Body of pancreas (tissue), 4 donors: ENCODE measurements around the gene RAPGEF4. TPM values are rescaled to one million over a fixed set of nuclear protein-coding genes. Genes with fewer than 3 reads are reported as not detected.

ENCODE experiments used
- ATAC-seq: fragments of 150-250 bp; one replicate; pipeline ENCODE4 v1.9.1; 2016
- DNase-seq, 4 donors: peaks; one replicate each; pipeline ENCODE4 v3.0.0-alpha.2; 2019
- H3K27ac ChIP-seq, 4 donors: fragments of 200-600 bp; sonication (generic); 1 replicate in 3 of 4; 2 replicates in 1 of 4; pipeline versions ENCODE4 v1.5.1 to v1.6.1; 2016 to 2019; ENCODE audit warnings: mild to moderate bottlenecking in 1 of 4, mixed read lengths in 1 of 4, moderate library complexity in 1 of 4
- H3K27me3 ChIP-seq, 2 donors: fragments of 200-600 bp; sonication (generic); one replicate each; pipeline ENCODE4 v1.6.0; 2016; ENCODE audit warnings: mild to moderate bottlenecking in 1 of 2
- H3K36me3 ChIP-seq, 2 donors: fragments of 200-600 bp; sonication (generic); replicated peaks in 1 of 2; 2 replicates each; pipeline ENCODE4 v1.5.1; 2016; ENCODE audit warnings: low read depth in 2 of 2; ENCODE audit not compliant: insufficient read depth in 1 of 2
- H3K4me1 ChIP-seq: fragments of 200-600 bp; sonication (generic); one replicate; pipeline ENCODE4 v1.6.0; 2016
- H3K4me3 ChIP-seq, 2 donors: fragments of 200-600 bp; sonication (generic); 1 replicate in 1 of 2; 2 replicates in 1 of 2; pipeline ENCODE4 v1.5.1; 2016 to 2019
- H3K9me3 ChIP-seq, 3 donors: fragments of 200-600 bp; sonication (generic); 1 replicate in 2 of 3; 2 replicates in 1 of 3; pipeline ENCODE4 v1.5.1; 2016
- CTCF ChIP-seq, 7 experiments: fragments of 450-650 bp in 4 of 7; fragments of 200-600 bp in 3 of 7; sonication (generic) in 3 of 7; IDR thresholded peaks; one replicate each; pipeline ENCODE4 v1.5.1; 2016 to 2019; ENCODE audit warnings: antibody characterized with exemption in 7 of 7
- POLR2A ChIP-seq, 3 donors: fragments of 450-650 bp; IDR thresholded peaks; one replicate each; pipeline ENCODE4 v1.6.1; 2016; ENCODE audit warnings: antibody characterized with exemption in 3 of 3, mild to moderate bottlenecking in 2 of 3
- WGBS, 2 donors: methylation state at CpG; one replicate each; pipeline ENCODE4 v1.1.5; 2017; 5-methylcytosine and 5-hydroxymethylcytosine counted together
- intact Hi-C: fragments of 100-400 bp; cut with DNase I; formaldehyde crosslinking; loops from one replicate; pipeline ENCODE4 v1.15.1; 2023
- total RNA-seq, 2 donors: library from RNA; depleted of rRNA; stranded (reverse); fragments of >200 nt; gene quantifications; one replicate each; pipeline ENCODE4 v1.1.0, GENCODE V29; 2016

RAPGEF4 gene
- 10 to 100 TPM in 1 of 2 donors, 1 to 10 TPM in 1; 4.7 to 22.4 TPM for total RNA-seq

DNA sequence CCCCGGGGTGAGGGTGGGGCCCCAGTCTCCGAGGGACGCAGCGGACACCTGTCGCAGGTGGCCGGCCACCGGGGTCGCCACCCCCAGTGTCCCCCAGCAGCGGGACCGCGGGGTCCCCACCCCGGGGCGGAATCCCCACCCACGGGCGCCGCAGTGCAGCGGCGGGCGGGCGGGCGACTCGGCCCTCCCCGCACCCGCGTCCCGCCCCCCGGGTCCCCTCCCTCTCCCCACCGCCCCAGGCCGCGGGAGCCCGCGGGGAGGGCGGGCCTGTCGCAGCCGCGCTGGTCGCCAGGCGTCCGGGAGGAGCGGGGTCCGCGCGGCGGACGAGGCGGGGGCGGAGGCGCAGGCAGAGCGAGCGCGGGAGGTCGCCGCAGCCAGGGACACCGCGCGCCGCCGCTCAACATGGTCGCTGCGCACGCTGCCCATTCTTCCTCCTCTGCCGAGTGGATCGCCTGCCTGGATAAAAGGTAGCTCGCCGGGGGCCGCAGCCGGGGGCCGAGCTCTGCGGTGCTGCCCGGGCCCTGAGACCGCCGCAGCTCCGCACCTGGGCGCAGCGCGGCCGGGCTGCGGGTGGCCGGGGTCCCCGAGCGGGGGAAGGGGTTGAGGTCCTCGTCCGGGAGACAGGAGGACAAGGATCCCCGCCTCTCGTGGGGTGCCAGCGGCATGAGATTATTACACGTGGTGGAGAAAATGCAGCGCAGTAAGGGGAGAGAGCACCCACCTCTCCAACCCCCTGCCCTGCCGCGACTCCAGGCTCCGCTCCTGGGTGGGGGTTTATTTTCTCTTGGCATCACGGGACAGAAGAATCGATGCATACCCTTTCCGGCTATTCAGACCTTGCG is at the start of gene RAPGEF4:
Gene RAPGEF4, plus strand, starts transcription at position 264 of the 842 bp plus-strand sequence. Its CDS starts 139 bp downstream, at position 403.
- WGBS, 2 donors: 1 to 2% methylated on average over 22 to 50 of the region's 95 CpGs
- Histone ChIP-seq H3K27me3 (peaks cover 0 to 12% of the 10 kb centered on the region in 2 donors), H3K4me3 (peak within 1 kb of the TSS; percentile 35 to 38), H3K4me1 (peaks cover 18% of the 10 kb centered on the region), H3K27ac (no peak within 1 kb of the TSS), H3K36me3 (no peaks in the 10 kb centered on the region), H3K9me3 (no peaks in the 10 kb centered on the region)
- DNase-seq (peak in 2 of 4 donors; percentile 13 to 28), ATAC-seq (peak; percentile 68)
- intact Hi-C loops: no loop called here
- no peak for TF ChIP-seq CTCF (IDR thresholded peaks at IDR 0.05)
- no peak for TF ChIP-seq POLR2A (IDR thresholded peaks at IDR 0.05)

DNA sequence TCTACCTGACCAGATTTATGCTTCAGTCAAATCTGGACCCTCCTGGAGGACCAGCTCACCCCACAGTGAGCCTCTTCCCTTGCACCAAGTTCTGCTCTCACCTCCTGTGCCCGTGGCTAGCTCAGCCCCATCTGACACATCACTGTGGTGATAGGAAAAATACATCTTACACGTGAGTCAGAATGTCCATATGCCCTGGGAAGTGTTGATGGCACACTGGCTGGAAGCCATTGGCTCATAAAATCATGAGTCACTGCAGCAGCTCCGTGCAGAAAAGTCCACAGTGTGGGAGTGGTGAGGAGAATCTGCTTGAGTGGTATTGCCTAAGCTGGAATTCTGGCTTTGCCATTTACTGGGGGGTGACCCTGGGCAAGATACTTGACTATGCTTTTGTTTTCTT is 42.6 kb upstream of the RAPGEF4 start:
- 12 to 16% methylated on average over 3 of the region's 3 CpGs for WGBS, 2 donors
- TF ChIP-seq CTCF (IDR thresholded peaks at IDR 0.05): no peak
- TF ChIP-seq POLR2A (IDR thresholded peaks at IDR 0.05): no peak

GRCh38 chr2:172693529-172694455 is 41.9 kb upstream of the RAPGEF4 start:
- 54 to 55% methylated on average over 8 of the region's 8 CpGs for WGBS, 2 donors
- H3K36me3 ChIP-seq: no peaks in the 10 kb centered on the region
- H3K4me1 ChIP-seq: no peaks in the 10 kb centered on the region
- no peak overlapping the region for H3K27ac ChIP-seq
- intact Hi-C loops: no loop called here
- peaks cover 0 to 4% of the 10 kb centered on the region in 2 donors for H3K27me3 ChIP-seq
- TF ChIP-seq POLR2A (IDR thresholded peaks at IDR 0.05): no peak
- no peak for TF ChIP-seq CTCF (IDR thresholded peaks at IDR 0.05)
- no peak for ATAC-seq
- DNase-seq: no peak
- no peaks in the 10 kb centered on the region for H3K9me3 ChIP-seq
- H3K4me3 ChIP-seq: no peak overlapping the region

More for the DNA sequence above, 42.6 kb upstream of the RAPGEF4 start:
- intact Hi-C loops: no loop called here
- H3K9me3 ChIP-seq: no peaks in the 10 kb centered on the region
- no peak overlapping the region for H3K4me3 ChIP-seq
- H3K27ac ChIP-seq: no peak overlapping the region
- H3K27me3 ChIP-seq: peaks cover 0 to 4% of the 10 kb centered on the region in 2 donors
- no peaks in the 10 kb centered on the region for H3K36me3 ChIP-seq
- H3K4me1 ChIP-seq: no peaks in the 10 kb centered on the region
- peak; percentile 45 for ATAC-seq
- DNase-seq: peak in 2 of 4 donors; percentile 34 to 63

- H3K4me1 ChIP-seq: no peaks in the 10 kb centered on the region
- intact Hi-C loops: no loop called here
- peaks cover 0 to 4% of the 10 kb centered on the region in 2 donors for H3K27me3 ChIP-seq
- TF ChIP-seq CTCF (IDR thresholded peaks at IDR 0.05) (no peak), POLR2A (IDR thresholded peaks at IDR 0.05) (no peak)
- no peak overlapping the region for H3K27ac ChIP-seq
- H3K36me3 ChIP-seq: no peaks in the 10 kb centered on the region
- DNase-seq: no peak
- ATAC-seq: no peak
- no peak overlapping the region for H3K4me3 ChIP-seq
- no peaks in the 10 kb centered on the region for H3K9me3 ChIP-seq
- WGBS, 2 donors: 58 to 59% methylated on average over 3 of the region's 3 CpGs
Observed at GRCh38 chr2:172697296-172697695, 38.3 kb upstream of the RAPGEF4 start.
